ENCODE data around the gene LYZL2.
"Not testable (repeated sequence)": the region's sequence is repeated elsewhere in the genome, so short reads cannot be mapped to it uniquely, and the experiment has no call there.

The LYZL2 gene

GRCh38 chr10:30594077-30594476 lies 35.5 kb downstream of the LYZL2 start:
- no peak for DNase-seq (ENCODE audit: low read depth, low spot score)

- not testable (repeated sequence) for DNase-seq (ENCODE audit: low read depth, low spot score)
These were observed 36.8 kb downstream of the LYZL2 start for GRCh38 chr10:30592770-30593169.

GRCh38 chr10:30591249-30591670 lies 38.3 kb downstream of the LYZL2 start:
- peak; percentile 58 for DNase-seq (ENCODE audit: low read depth, low spot score)

DNA sequence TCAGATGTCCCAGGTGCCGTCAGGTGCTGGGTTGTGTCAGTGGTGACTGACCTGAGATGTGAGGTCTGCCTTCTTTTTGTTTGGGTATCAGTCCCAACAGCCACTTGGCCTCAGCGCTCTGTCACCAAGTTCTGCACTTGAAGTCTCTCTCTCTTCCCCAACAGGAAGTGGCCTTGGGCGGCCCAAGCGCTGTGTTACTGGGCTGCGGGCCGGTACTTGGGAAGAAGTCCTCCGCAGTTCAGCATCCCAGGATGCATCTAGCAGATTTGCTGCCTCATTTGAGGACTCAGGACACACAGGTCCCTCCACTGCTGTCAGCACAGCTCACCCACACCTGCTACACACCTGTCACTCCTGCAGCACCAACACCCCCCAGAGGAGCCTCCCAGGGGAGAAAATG lies 40.1 kb downstream of the LYZL2 start:
- DNase-seq (ENCODE audit: low read depth, low spot score): no peak

DNA sequence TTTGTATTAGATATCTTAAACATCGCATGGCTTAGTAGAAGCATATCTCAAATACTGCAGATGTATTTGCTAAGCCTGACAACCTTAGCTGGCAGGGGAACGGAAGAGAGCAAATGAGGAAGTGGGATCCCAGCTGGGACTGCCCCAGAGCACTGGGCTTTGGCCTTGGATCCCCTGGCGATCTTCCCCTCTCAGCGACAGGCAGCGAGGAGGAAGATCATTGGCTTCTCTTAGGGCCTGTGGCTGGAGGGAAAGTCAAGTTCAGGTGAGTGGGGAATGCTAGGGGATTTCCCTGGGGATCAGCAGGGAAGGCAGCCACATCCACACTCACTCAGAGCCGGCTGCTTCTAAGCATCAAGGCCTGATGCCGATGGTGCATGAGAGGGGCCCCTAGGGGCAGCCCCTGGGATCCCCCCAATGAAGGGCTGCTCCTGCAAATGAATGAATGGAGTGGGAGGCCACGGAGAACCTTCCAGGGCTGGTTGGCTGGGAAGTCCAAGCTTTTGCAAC lies 42.0 kb downstream of the LYZL2 start:
- no peak for DNase-seq (ENCODE audit: low read depth, low spot score)

GRCh38 chr10:30586828-30587227 lies 42.7 kb downstream of the LYZL2 start:
- DNase-seq (ENCODE audit: low read depth, low spot score): no peak

DNA sequence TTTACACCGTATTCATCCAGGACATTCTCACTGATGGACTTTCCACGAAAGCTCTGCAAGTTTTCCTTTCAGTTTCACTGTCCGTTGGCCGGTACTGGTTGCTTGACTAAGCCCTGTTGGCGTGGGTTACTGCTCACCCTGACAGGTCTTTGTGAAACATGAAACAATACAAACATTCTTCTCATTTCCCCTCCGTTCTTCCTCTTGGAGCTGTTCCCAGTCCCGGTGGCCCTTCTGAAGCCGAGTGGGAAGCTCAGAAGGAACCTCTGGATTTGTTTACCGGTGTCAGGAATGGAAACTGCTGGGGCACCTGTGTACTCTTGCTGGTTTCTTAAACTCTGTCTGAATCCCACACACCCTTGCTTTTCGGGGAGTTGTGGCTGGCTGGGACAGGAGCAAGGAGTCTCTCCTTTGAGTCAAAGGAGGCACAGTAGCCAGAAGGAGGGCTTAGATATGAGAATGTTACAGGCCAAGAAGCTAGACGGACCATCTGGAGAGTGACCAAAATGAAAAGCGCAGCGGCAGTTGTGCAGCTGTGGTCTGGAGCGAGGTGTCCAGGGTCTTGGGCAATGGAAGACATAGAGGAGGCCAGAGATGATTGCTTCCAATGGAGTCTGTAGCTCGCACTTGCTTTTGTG lies 45.7 kb downstream of the LYZL2 start:
- DNase-seq (ENCODE audit: low read depth, low spot score): no peak

DNA sequence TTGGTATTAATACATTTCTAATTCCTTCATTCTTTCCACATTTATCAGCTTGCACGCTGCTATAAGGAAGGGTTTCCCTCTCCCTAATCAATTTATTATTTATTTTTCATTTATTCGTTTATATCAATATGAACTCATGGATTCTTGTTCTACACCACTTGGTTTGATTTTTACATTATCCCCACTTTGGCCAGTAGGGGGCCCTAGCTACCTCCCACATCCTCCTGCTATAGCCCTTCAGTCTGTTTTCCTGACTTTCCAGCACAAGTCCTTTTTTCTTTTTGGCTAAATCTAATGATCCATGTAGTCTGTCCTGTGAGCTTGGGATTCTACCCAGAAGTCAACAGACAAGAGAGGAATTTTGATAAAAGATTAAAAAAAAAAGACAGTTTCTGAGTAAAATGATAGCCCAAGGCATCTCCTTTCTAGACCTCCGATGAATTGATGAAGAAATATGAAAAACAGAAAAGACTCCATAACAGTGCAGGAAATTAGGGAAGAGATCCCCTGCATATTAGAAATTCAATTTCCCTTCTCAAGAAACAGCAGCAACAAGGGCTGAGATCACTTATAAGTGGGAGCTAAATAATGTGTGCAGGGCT lies 47.7 kb downstream of the LYZL2 start:
- peak; percentile 60 for DNase-seq (ENCODE audit: low read depth, low spot score)

- no peak for DNase-seq (ENCODE audit: low read depth, low spot score)
These were observed 48.9 kb downstream of the LYZL2 start for GRCh38 chr10:30580676-30581075.

- no peak for DNase-seq (ENCODE audit: low read depth, low spot score)
These were observed 49.3 kb downstream of the LYZL2 start for GRCh38 chr10:30580241-30580640.

GRCh38 chr10:30579574-30579973 lies 50.0 kb downstream of the LYZL2 start:
- no peak for DNase-seq (ENCODE audit: low read depth, low spot score)

GRCh38 chr10:30577048-30577447 lies 52.5 kb downstream of the LYZL2 start:
- DNase-seq (ENCODE audit: low read depth, low spot score): no peak

GRCh38 chr10:30576641-30577040 lies 52.9 kb downstream of the LYZL2 start:
- DNase-seq (ENCODE audit: low read depth, low spot score): no peak

- DNase-seq (ENCODE audit: low read depth, low spot score): no peak
These were observed 55.1 kb downstream of the LYZL2 start for GRCh38 chr10:30574432-30574796.

DNA sequence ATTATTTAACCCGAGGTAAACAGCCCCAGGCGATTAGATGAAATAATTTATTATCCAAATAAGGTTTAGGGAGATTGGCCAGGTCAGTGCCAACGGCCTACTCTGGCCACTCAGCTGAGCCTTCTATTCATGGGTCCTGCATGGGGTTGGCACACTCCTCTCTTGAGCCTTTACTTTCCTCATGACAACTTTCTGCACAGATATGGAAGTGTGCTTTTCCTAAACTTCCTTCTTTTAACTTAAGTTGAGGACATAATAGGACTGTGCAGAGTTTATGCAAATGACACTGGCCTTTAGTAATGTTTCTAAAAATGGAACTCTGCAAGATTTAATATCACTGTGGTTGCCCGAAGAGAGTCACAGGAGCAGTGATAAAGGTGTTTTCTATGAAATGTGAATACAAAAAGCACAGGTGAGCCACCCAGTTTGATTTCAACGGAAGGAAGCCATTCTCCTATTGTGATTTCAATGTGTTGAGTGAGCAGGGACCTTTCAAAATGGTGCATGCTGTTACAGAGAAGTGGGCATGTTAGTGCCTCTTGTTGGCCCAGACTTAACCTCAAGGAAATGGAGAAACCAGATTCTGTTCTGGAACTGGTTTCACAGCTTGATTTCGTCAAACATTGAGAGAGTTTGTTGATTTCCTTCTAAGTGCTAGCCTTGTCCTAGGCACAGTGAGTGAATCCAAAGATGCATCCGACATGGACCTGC lies 55.7 kb downstream of the LYZL2 start:
- DNase-seq (ENCODE audit: low read depth, low spot score): no peak

- DNase-seq (ENCODE audit: low read depth, low spot score): no peak
These were observed 64.1 kb downstream of the LYZL2 start for GRCh38 chr10:30565449-30565848.

- no peak for DNase-seq (ENCODE audit: low read depth, low spot score)
These were observed 66.8 kb downstream of the LYZL2 start for GRCh38 chr10:30562787-30563186.

Data from ELF-1 (cell line).